A673 (cell line): ENCODE results near the gene TUBB. TPM values are rescaled to one million over a fixed set of nuclear protein-coding genes. Genes with fewer than 3 reads are reported as not detected.

Experiments used
- BruUV-seq: library from RNA; stranded (reverse); fragments of 400-500 nt; replicated peaks from 2 replicates; lab custom pipeline; 2021; lab: Mats Ljungman, UMichigan
- CTCF ChIA-PET: fragments of 300-600 bp; sonication (Branson Sonifier 250); formaldehyde crosslinking; loops from one replicate; lab custom pipeline; 2022; ENCODE audit warnings: antibody characterized with exemption; lab: Charles Lee
- POLR2A ChIA-PET: fragments of 300-600 bp; sonication (Branson Sonifier 250); formaldehyde crosslinking; loops from one replicate; lab custom pipeline; 2022; ENCODE audit warnings: antibody characterized with exemption; ENCODE audit not compliant: low non-redundant PET; lab: Charles Lee
- DNase-seq: peaks from one replicate; pipeline ENCODE4 v3.0.0-alpha.2; 2015; ENCODE audit warnings: low spot score
- H3K27ac ChIP-seq: fragments of 200-600 bp; sonication (generic); 2 replicates; pipeline ENCODE4 v1.5.1; 2016; ENCODE audit warnings: mixed run types, low read depth, mild to moderate bottlenecking, mixed read lengths, antibody characterized with exemption, low read length; ENCODE audit not compliant: poor library complexity, severe bottlenecking
- H3K27me3 ChIP-seq: fragments of 200-600 bp; sonication (generic); replicated peaks from 2 replicates; pipeline ENCODE4 v1.6.1; 2017; ENCODE audit warnings: mixed run types, low read depth, mild to moderate bottlenecking, mixed read lengths, antibody characterized with exemption, low read length; ENCODE audit not compliant: insufficient read depth, poor library complexity
- H3K36me3 ChIP-seq: fragments of 200-600 bp; sonication (generic); 2 replicates; pipeline ENCODE4 v1.6.1; 2016; ENCODE audit warnings: mixed run types, mild to moderate bottlenecking, mixed read lengths, antibody characterized with exemption, low read length; ENCODE audit not compliant: insufficient read depth, poor library complexity, severe bottlenecking
- H3K4me1 ChIP-seq: fragments of 200-600 bp; sonication (generic); 2 replicates; pipeline ENCODE4 v1.6.1; 2017; ENCODE audit warnings: mixed run types, mild to moderate bottlenecking, mixed read lengths, antibody characterized with exemption, low read length; ENCODE audit not compliant: insufficient read depth, poor library complexity, severe bottlenecking
- H3K4me3 ChIP-seq: fragments of 200-600 bp; sonication (generic); 2 replicates; pipeline ENCODE4 v1.5.1; 2016; ENCODE audit warnings: low read depth, mixed run types, mild to moderate bottlenecking, mixed read lengths, low read length; ENCODE audit not compliant: poor library complexity, severe bottlenecking
- H3K9me3 ChIP-seq: fragments of 200-600 bp; sonication (generic); 2 replicates; pipeline ENCODE4 v1.6.1; 2016; ENCODE audit warnings: mixed run types, low read depth, mild to moderate bottlenecking, mixed read lengths, antibody characterized with exemption, low read length; ENCODE audit not compliant: poor library complexity, severe bottlenecking
- EZH2 ChIP-seq: fragments of 200-600 bp; sonication (generic); IDR thresholded peaks from 2 replicates; pipeline ENCODE4 v1.6.1; 2017; ENCODE audit warnings: borderline replicate concordance, low read depth, mild to moderate bottlenecking, mixed read lengths, antibody characterized with exemption, low read length; ENCODE audit not compliant: poor library complexity, severe bottlenecking
- intact Hi-C: fragments of 100-400 bp; cut with micrococcal nuclease; formaldehyde crosslinking; loops from one replicate; pipeline ENCODE4 v1.10.0; 2022; ENCODE audit not compliant: unreplicated experiment
- total RNA-seq: library from RNA; stranded (reverse); gene quantifications from 2 replicates; pipeline ENCODE4 v1.2.3, GENCODE V29; 2021
- TF ChIP-seq, protein P1 (sequence below): fragments of 300-800, 200-600 bp; sonication (generic); conservative IDR thresholded peaks from 2 replicates; pipeline ENCODE4 v1.5.1; 2017; ENCODE audit warnings: low read depth, mild to moderate bottlenecking, antibody characterized with exemption, low read length, moderate library complexity, mixed read lengths

TUBB gene
- total RNA-seq, 1 experiment from 2014 or later, result 1,936 TPM

GRCh38 chr6:30678964-30679726 is 41.0 kb upstream of the TUBB start:
- H3K36me3 ChIP-seq, result peaks cover 20% of the 10 kb centered on the region
- DNase-seq, result peak; percentile 89
- H3K27me3 ChIP-seq, result no peaks in the 10 kb centered on the region
- intact Hi-C loops, result loop anchor here (1.0 to 10.0 kb wide), 4 partner anchors 43 to 408 kb away; partner anchors contain the start of gene HLA-E
- no peak for TF ChIP-seq EZH2
- TF ChIP-seq, protein P1, sequence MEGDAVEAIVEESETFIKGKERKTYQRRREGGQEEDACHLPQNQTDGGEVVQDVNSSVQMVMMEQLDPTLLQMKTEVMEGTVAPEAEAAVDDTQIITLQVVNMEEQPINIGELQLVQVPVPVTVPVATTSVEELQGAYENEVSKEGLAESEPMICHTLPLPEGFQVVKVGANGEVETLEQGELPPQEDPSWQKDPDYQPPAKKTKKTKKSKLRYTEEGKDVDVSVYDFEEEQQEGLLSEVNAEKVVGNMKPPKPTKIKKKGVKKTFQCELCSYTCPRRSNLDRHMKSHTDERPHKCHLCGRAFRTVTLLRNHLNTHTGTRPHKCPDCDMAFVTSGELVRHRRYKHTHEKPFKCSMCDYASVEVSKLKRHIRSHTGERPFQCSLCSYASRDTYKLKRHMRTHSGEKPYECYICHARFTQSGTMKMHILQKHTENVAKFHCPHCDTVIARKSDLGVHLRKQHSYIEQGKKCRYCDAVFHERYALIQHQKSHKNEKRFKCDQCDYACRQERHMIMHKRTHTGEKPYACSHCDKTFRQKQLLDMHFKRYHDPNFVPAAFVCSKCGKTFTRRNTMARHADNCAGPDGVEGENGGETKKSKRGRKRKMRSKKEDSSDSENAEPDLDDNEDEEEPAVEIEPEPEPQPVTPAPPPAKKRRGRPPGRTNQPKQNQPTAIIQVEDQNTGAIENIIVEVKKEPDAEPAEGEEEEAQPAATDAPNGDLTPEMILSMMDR, result peak; percentile 97
- CTCF ChIA-PET, result interaction anchor here (0.6 to 1.5 kb wide), 15 partner anchors 9 to 818 kb away, joined by 3 to 30 read pairs (median 5); partner anchors contain the start of genes MDC1 and VARS2
- POLR2A ChIA-PET, result interaction anchor here (0.6 to 1.2 kb wide), 2 partner anchors 43 to 183 kb away, joined by 4 read pairs; no protein-coding TSS in a partner anchor
- H3K4me3 ChIP-seq, result no peak overlapping the region
- H3K27ac ChIP-seq, result peak overlapping the region; percentile 43
- no TSS peak for BruUV-seq
- H3K9me3 ChIP-seq, result no peaks in the 10 kb centered on the region
- peaks cover 23% of the 10 kb centered on the region for H3K4me1 ChIP-seq

GRCh38 chr6:30679765-30680535 is 40.2 kb upstream of the TUBB start:
- BruUV-seq, result no TSS peak
- Histone ChIP-seq H3K27me3 (no peaks in the 10 kb centered on the region), H3K36me3 (peaks cover 20% of the 10 kb centered on the region), H3K27ac (peak overlapping the region; percentile 43), H3K4me3 (no peak overlapping the region), H3K4me1 (peaks cover 31% of the 10 kb centered on the region), H3K9me3 (no peaks in the 10 kb centered on the region)
- intact Hi-C loops, result loop anchor here (1.0 to 10.0 kb wide), 4 partner anchors 42 to 407 kb away; partner anchors contain the start of gene HLA-E
- ChIA-PET CTCF (interaction anchor here (0.7 to 1.5 kb wide), 3 partner anchors 25 to 407 kb away, joined by 3 to 30 read pairs (median 12); no protein-coding TSS in a partner anchor), POLR2A (interaction anchor here (1.2 kb wide), 1 partner anchor 42 kb away, joined by 4 read pairs; no protein-coding TSS in a partner anchor)
- no peak for DNase-seq
- TF ChIP-seq, protein P1, result no peak
- TF ChIP-seq EZH2, result no peak

DNA sequence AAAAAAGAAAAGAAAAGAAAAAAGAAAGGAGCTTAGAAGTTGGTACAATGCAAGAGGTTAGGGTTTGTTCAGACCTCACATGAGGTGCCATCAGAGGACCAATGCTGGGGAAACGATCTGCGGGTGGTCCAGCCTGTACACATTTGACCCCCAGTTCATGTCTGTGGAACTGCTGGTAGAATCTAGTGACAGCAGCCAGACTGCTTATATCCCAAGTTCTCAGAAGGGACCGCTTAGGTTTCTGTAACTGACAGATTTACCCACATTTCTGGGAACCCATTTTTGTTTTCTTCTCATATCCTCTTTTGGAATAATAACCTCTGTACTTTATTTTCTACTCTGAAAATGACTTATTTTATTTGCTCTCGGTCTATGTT is 38.4 kb upstream of the TUBB start:
- Histone ChIP-seq H3K4me1 (peaks cover 42% of the 10 kb centered on the region), H3K27ac (peak overlapping the region; percentile 80), H3K27me3 (no peaks in the 10 kb centered on the region), H3K4me3 (peak overlapping the region; percentile 88), H3K36me3 (peaks cover 13% of the 10 kb centered on the region), H3K9me3 (no peaks in the 10 kb centered on the region)
- no peak for DNase-seq
- ChIA-PET CTCF (interaction anchor here (1.1 kb wide), 1 partner anchor 49 kb away, joined by 5 read pairs; no protein-coding TSS in a partner anchor), POLR2A (no interaction called here)
- intact Hi-C loops, result no loop called here
- no peak for TF ChIP-seq EZH2
- TF ChIP-seq, protein P1, result no peak
- no TSS peak for BruUV-seq
